ENCODE measurements around the gene NTRK2. TPM values are rescaled to one million over a fixed set of nuclear protein-coding genes. Genes with fewer than 3 reads are reported as not detected.
A peak's percentile ranks its signal among the peaks of the same experiment; 100 is the strongest.

The NTRK2 gene
- total and polyA plus RNA-seq, 2 experiments from 2014 or later: 0.03 TPM; not detected in 1

DNA sequence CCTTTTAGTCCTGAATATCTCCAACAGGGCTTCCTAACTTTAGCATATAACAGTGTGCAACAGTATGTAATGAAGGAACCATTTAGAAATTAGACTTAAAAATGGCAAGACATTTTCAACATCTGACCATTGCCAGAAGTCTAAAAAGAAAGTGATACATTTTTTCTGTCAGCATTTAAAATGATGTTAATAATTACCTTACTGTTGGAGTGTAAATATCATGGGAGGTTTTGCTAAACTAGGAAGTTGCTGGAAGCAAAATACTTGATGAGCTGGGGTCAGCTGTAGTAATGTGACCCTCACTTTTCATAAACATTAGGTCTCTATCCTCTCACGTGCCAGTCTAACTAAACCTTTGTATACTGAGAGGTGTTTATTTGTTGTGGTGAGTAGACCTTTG is 68.8 kb downstream of the NTRK2 start:
- H3K27ac Mint-ChIP-seq: no peak overlapping the region
- no peak for ATAC-seq
- TF ChIP-seq ZNF114 (CRISPR knock-in tag; IDR thresholded peaks at IDR 0.05): no peak
- TF ChIP-seq, protein P1, sequence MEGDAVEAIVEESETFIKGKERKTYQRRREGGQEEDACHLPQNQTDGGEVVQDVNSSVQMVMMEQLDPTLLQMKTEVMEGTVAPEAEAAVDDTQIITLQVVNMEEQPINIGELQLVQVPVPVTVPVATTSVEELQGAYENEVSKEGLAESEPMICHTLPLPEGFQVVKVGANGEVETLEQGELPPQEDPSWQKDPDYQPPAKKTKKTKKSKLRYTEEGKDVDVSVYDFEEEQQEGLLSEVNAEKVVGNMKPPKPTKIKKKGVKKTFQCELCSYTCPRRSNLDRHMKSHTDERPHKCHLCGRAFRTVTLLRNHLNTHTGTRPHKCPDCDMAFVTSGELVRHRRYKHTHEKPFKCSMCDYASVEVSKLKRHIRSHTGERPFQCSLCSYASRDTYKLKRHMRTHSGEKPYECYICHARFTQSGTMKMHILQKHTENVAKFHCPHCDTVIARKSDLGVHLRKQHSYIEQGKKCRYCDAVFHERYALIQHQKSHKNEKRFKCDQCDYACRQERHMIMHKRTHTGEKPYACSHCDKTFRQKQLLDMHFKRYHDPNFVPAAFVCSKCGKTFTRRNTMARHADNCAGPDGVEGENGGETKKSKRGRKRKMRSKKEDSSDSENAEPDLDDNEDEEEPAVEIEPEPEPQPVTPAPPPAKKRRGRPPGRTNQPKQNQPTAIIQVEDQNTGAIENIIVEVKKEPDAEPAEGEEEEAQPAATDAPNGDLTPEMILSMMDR (conservative IDR thresholded peaks at IDR 0.05; ENCODE audit: low read depth in 2 of 2): no peak
- TF ChIP-seq, protein P2, sequence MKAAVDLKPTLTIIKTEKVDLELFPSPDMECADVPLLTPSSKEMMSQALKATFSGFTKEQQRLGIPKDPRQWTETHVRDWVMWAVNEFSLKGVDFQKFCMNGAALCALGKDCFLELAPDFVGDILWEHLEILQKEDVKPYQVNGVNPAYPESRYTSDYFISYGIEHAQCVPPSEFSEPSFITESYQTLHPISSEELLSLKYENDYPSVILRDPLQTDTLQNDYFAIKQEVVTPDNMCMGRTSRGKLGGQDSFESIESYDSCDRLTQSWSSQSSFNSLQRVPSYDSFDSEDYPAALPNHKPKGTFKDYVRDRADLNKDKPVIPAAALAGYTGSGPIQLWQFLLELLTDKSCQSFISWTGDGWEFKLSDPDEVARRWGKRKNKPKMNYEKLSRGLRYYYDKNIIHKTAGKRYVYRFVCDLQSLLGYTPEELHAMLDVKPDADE (IDR thresholded peaks at IDR 0.05): no peak
- no peak for TF ChIP-seq ZNF331 (CRISPR knock-in tag; IDR thresholded peaks at IDR 0.05; ENCODE audit: low read depth)

DNA sequence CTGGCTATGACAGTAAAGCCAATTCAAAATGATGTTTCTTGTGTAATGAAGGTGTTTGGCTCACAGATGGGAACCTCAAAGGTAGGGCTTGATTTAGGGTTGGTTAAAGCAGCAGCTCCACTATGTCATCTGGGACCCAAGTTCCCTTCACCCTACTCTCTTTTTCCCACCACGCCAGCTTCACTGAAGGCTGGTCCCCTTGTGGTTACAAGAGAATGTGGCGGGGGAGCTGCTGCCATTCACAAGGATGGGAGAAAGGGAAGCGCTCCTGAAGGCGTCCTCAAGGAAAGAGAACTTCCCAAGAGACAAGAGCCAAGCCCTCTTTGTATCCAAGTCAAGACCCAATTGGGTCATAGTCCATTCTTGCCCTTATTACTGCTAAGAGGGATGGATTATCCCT is 72.7 kb downstream of the NTRK2 start:
- H3K79me2 ChIP-seq (replicated peaks; ENCODE audit: insufficient read depth): no peaks in the 10 kb centered on the region
- no peaks in the 10 kb centered on the region for H3K4me1 Mint-ChIP-seq
- peak overlapping the region; percentile 38 for H2AFZ ChIP-seq
- no peaks in the 10 kb centered on the region for H3K9me2 ChIP-seq (ENCODE audit: insufficient read depth)
- ATAC-seq (peak; percentile 59), DNase-seq (ENCODE audit: low spot score) (peak; percentile 41)
- no peaks in the 10 kb centered on the region for H3K9me3 Mint-ChIP-seq
- peaks cover 2% of the 10 kb centered on the region for H3K27me3 Mint-ChIP-seq (ENCODE audit: insufficient read depth, low read depth, poor library complexity)
- no peaks in the 10 kb centered on the region for H3K4me1 ChIP-seq (ENCODE audit: insufficient read depth)
- no peaks in the 10 kb centered on the region for H3F3A ChIP-seq (replicated peaks; ENCODE audit: low read depth)
- no peak overlapping the region for H3K4me2 ChIP-seq
- H3K4me3 Mint-ChIP-seq: no peak overlapping the region
- no peaks in the 10 kb centered on the region for H4K20me1 ChIP-seq (replicated peaks; ENCODE audit: insufficient read depth)
- no peaks in the 10 kb centered on the region for H3K36me3 Mint-ChIP-seq (ENCODE audit: low read depth)
- no peaks in the 10 kb centered on the region for H3K27me3 ChIP-seq (ENCODE audit: insufficient read depth)
- no peak overlapping the region for H3K27ac ChIP-seq (ENCODE audit: low read depth)
- H3K4me3 ChIP-seq: no peak overlapping the region
- H3K27ac Mint-ChIP-seq: no peak overlapping the region
- no peaks in the 10 kb centered on the region for H3K36me3 ChIP-seq (ENCODE audit: insufficient read depth)
- TF ChIP-seq, protein P1 (conservative IDR thresholded peaks at IDR 0.05; ENCODE audit: low read depth in 2 of 2): peak in 1 of 2 experiments; percentile 21; a peak in 2 of 4 replicates
- TF ChIP-seq, protein P3, sequence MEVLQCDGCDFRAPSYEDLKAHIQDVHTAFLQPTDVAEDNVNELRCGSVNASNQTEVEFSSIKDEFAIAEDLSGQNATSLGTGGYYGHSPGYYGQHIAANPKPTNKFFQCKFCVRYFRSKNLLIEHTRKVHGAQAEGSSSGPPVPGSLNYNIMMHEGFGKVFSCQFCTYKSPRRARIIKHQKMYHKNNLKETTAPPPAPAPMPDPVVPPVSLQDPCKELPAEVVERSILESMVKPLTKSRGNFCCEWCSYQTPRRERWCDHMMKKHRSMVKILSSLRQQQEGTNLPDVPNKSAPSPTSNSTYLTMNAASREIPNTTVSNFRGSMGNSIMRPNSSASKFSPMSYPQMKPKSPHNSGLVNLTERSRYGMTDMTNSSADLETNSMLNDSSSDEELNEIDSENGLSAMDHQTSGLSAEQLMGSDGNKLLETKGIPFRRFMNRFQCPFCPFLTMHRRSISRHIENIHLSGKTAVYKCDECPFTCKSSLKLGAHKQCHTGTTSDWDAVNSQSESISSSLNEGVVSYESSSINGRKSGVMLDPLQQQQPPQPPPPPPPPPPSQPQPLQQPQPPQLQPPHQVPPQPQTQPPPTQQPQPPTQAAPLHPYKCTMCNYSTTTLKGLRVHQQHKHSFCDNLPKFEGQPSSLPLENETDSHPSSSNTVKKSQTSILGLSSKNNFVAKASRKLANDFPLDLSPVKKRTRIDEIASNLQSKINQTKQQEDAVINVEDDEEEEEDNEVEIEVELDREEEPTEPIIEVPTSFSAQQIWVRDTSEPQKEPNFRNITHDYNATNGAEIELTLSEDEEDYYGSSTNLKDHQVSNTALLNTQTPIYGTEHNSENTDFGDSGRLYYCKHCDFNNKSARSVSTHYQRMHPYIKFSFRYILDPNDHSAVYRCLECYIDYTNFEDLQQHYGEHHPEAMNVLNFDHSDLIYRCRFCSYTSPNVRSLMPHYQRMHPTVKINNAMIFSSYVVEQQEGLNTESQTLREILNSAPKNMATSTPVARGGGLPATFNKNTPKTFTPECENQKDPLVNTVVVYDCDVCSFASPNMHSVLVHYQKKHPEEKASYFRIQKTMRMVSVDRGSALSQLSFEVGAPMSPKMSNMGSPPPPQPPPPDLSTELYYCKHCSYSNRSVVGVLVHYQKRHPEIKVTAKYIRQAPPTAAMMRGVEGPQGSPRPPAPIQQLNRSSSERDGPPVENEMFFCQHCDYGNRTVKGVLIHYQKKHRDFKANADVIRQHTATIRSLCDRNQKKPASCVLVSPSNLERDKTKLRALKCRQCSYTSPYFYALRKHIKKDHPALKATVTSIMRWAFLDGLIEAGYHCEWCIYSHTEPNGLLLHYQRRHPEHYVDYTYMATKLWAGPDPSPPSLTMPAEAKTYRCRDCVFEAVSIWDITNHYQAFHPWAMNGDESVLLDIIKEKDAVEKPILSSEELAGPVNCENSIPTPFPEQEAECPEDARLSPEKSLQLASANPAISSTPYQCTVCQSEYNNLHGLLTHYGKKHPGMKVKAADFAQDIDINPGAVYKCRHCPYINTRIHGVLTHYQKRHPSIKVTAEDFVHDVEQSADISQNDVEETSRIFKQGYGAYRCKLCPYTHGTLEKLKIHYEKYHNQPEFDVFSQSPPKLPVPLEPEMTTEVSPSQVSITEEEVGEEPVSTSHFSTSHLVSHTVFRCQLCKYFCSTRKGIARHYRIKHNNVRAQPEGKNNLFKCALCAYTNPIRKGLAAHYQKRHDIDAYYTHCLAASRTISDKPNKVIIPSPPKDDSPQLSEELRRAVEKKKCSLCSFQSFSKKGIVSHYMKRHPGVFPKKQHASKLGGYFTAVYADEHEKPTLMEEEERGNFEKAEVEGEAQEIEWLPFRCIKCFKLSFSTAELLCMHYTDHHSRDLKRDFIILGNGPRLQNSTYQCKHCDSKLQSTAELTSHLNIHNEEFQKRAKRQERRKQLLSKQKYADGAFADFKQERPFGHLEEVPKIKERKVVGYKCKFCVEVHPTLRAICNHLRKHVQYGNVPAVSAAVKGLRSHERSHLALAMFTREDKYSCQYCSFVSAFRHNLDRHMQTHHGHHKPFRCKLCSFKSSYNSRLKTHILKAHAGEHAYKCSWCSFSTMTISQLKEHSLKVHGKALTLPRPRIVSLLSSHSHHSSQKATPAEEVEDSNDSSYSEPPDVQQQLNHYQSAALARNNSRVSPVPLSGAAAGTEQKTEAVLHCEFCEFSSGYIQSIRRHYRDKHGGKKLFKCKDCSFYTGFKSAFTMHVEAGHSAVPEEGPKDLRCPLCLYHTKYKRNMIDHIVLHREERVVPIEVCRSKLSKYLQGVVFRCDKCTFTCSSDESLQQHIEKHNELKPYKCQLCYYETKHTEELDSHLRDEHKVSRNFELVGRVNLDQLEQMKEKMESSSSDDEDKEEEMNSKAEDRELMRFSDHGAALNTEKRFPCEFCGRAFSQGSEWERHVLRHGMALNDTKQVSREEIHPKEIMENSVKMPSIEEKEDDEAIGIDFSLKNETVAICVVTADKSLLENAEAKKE (CRISPR knock-in tag; IDR thresholded peaks at IDR 0.05): no peak

More for the DNA sequence above, 68.8 kb downstream of the NTRK2 start:
- Histone ChIP-seq H3K79me2 (replicated peaks; ENCODE audit: insufficient read depth) (no peaks in the 10 kb centered on the region), H2AFZ (no peak overlapping the region), H3K9me2 (ENCODE audit: insufficient read depth) (peaks cover 5% of the 10 kb centered on the region; the same call in 1 of the 2 replicates), H3K27ac (ENCODE audit: low read depth) (no peak overlapping the region), H3K4me2 (no peak overlapping the region), H3K4me3 (no peak overlapping the region), H4K20me1 (replicated peaks; ENCODE audit: insufficient read depth) (no peaks in the 10 kb centered on the region), H3K27me3 (ENCODE audit: insufficient read depth) (no peaks in the 10 kb centered on the region), H3K4me1 (ENCODE audit: insufficient read depth) (no peaks in the 10 kb centered on the region; the same call in 1 of the 2 replicates), H3K36me3 (ENCODE audit: insufficient read depth) (no peaks in the 10 kb centered on the region), H3F3A (replicated peaks; ENCODE audit: low read depth) (no peaks in the 10 kb centered on the region)
- Mint-ChIP-seq H3K4me3 (no peak overlapping the region), H3K9me3 (no peaks in the 10 kb centered on the region), H3K36me3 (ENCODE audit: low read depth) (no peaks in the 10 kb centered on the region), H3K27me3 (ENCODE audit: insufficient read depth, low read depth, poor library complexity) (peaks cover 2% of the 10 kb centered on the region), H3K4me1 (no peaks in the 10 kb centered on the region; the same call in 1 of the 3 replicates)
- DNase-seq (ENCODE audit: low spot score): no peak

All from GM23338 (cell line).